Naive thymus-derived CD4-positive, alpha-beta T cell (primary cell): Measurements from ENCODE around the gene LTC4S. TPM values are rescaled to one million over a fixed set of nuclear protein-coding genes. Genes with fewer than 3 reads are reported as not detected.

ENCODE experiments used
- ATAC-seq: fragments of 150-1000 bp; cut with Tn5 transposase; 2 replicates; pipeline ENCODE4 v1.10.0; 2021; ENCODE audit warnings: mild to moderate bottlenecking, moderate library complexity
- CTCF ChIA-PET: fragments of 350-600 bp; sonication (Branson Sonifier 250); formaldehyde crosslinking; loops from one replicate; lab custom pipeline; 2021; ENCODE audit warnings: antibody characterized with exemption; lab: Charles Lee
- POLR2A ChIA-PET: fragments of 350-600 bp; sonication (Branson Sonifier 250); formaldehyde crosslinking; loops from one replicate; lab custom pipeline; 2021; ENCODE audit warnings: antibody characterized with exemption, inconsistent platforms; lab: Charles Lee
- DNase-seq, 9 donors: peaks; one replicate each; pipeline versions ENCODE4 v3.0.0 to v3.0.0-alpha.2; 2020 to 2022; ENCODE audit warnings: mixed read lengths in 1 of 9
- H3K27ac ChIP-seq: one replicate; pipeline ENCODE4 v1.7.0; 2013; ENCODE audit warnings: mild to moderate bottlenecking, low read depth, low read length, moderate library complexity
- H3K27me3 ChIP-seq, 2 donors: one replicate each; pipeline ENCODE4 v1.7.0; 2013; ENCODE audit warnings: low read length in 2 of 2, mild to moderate bottlenecking in 2 of 2, moderate library complexity in 2 of 2; ENCODE audit not compliant: control insufficient read depth in 2 of 2, insufficient read depth in 2 of 2
- H3K36me3 ChIP-seq, 3 experiments: 1 replicate in 2 of 3; 2 replicates in 1 of 3; pipeline ENCODE4 v1.7.0; 2013; ENCODE audit warnings: low read length in 3 of 3, mild to moderate bottlenecking in 3 of 3, moderate library complexity in 1 of 3; ENCODE audit not compliant: insufficient read depth in 3 of 3, control insufficient read depth in 2 of 3
- H3K4me1 ChIP-seq, 2 donors: one replicate each; pipeline ENCODE4 v1.7.0; 2013; ENCODE audit warnings: low read length in 2 of 2, mild to moderate bottlenecking in 2 of 2, moderate library complexity in 1 of 2; ENCODE audit not compliant: control insufficient read depth in 2 of 2, insufficient read depth in 2 of 2
- H3K4me3 ChIP-seq: 2 replicates; pipeline ENCODE4 v1.7.0; 2013; ENCODE audit warnings: mild to moderate bottlenecking, low read length
- H3K9me3 ChIP-seq, 3 experiments: 1 replicate in 2 of 3; 2 replicates in 1 of 3; pipeline ENCODE4 v1.7.0; 2013; ENCODE audit warnings: low read length in 3 of 3; ENCODE audit not compliant: control insufficient read depth in 2 of 3
- H3K27ac Mint-ChIP-seq, 9 donors: one replicate each; pipeline ENCODE4 v1.8.0; 2020 to 2022; ENCODE audit warnings: mixed read lengths in 9 of 9, mild to moderate bottlenecking in 8 of 9, moderate library complexity in 5 of 9, inconsistent platforms in 2 of 9
- H3K27me3 Mint-ChIP-seq, 5 donors: one replicate each; pipeline ENCODE4 v1.8.0; 2021 to 2022; ENCODE audit warnings: mixed read lengths in 5 of 5, mild to moderate bottlenecking in 1 of 5
- H3K36me3 Mint-ChIP-seq, 5 donors: one replicate each; pipeline ENCODE4 v1.8.0; 2020 to 2022; ENCODE audit warnings: mixed read lengths in 5 of 5, mild to moderate bottlenecking in 3 of 5, inconsistent platforms in 1 of 5
- H3K4me1 Mint-ChIP-seq, 7 donors: one replicate each; pipeline ENCODE4 v1.8.0; 2020 to 2022; ENCODE audit warnings: mixed read lengths in 7 of 7, mild to moderate bottlenecking in 3 of 7, inconsistent platforms in 1 of 7
- H3K4me3 Mint-ChIP-seq, 10 donors: one replicate each; pipeline ENCODE4 v1.8.0; 2020 to 2022; ENCODE audit warnings: mild to moderate bottlenecking in 10 of 10, mixed read lengths in 10 of 10, moderate library complexity in 6 of 10, inconsistent platforms in 2 of 10
- H3K9me3 Mint-ChIP-seq, 11 donors: one replicate each; pipeline ENCODE4 v1.8.0; 2020 to 2022; ENCODE audit warnings: mixed read lengths in 11 of 11, mild to moderate bottlenecking in 4 of 11, inconsistent platforms in 1 of 11, moderate library complexity in 1 of 11
- intact Hi-C, 2 donors: fragments of 100-400 bp; cut with micrococcal nuclease; formaldehyde crosslinking; loops; one replicate each; pipeline ENCODE4 v1.15.1; 2023
- polyA plus RNA-seq, 2 donors: library from polyadenylated mRNA; unstranded; fragments of 300-500 nt; fragmentation: Illumina TruSeq; gene quantifications; one replicate each; pipeline ENCODE4 v1.2.3, GENCODE V29; 2021
- total RNA-seq, 6 experiments: library from RNA in 5 of 6; stranded (reverse) in 5 of 6; gene quantifications; 1 replicate in 5 of 6; 2 replicates in 1 of 6; pipeline ENCODE4 v1.2.3 and lab custom pipeline; 2021 to 2026

LTC4S gene
- total and polyA plus RNA-seq, 7 experiments from 2014 or later, result 0.97 to 8.1 (median 4.9) TPM

- POLR2A ChIA-PET, result interaction anchor here (1.2 to 7.9 kb wide), 3 partner anchors 15 to 181 kb away, joined by 4 to 136 read pairs (median 7); partner anchors contain the start of genes HNRNPH1 and SQSTM1
- H3K27ac Mint-ChIP-seq, result peak overlapping the region in 8 of 9 donors; percentile 79 to 91 (median 88)
- Histone ChIP-seq H3K27me3 (no peaks in the 10 kb centered on the region), H3K27ac (peak overlapping the region; percentile 73), H3K4me1 (peaks cover 19 to 26% of the 10 kb centered on the region in 2 donors), H3K9me3 (no peaks in the 10 kb centered on the region), H3K36me3 (peaks cover 0 to 8% (median 0%) of the 10 kb centered on the region in 3 experiments), H3K4me3 (peak overlapping the region; percentile 35)
- H3K36me3 Mint-ChIP-seq, result peaks cover 0 to 3% (median 0%) of the 10 kb centered on the region in 5 donors
- peaks cover 27 to 41% (median 34%) of the 10 kb centered on the region in 7 donors for H3K4me1 Mint-ChIP-seq
- DNase-seq (no peak), ATAC-seq (no peak)
- intact Hi-C loops, result loop anchor here (5.0 kb wide), 1 partner anchor 268 kb away; the partner anchor contains the start of gene RNF130 (in 2 of the 2)
- no peaks in the 10 kb centered on the region for H3K27me3 Mint-ChIP-seq
- H3K9me3 Mint-ChIP-seq, result no peaks in the 10 kb centered on the region
- CTCF ChIA-PET, result no interaction called here
- peak overlapping the region; percentile 76 to 93 (median 87) for H3K4me3 Mint-ChIP-seq
Observed at GRCh38 chr5:179804555-179804947, 10.8 kb downstream of the LTC4S start.

DNA sequence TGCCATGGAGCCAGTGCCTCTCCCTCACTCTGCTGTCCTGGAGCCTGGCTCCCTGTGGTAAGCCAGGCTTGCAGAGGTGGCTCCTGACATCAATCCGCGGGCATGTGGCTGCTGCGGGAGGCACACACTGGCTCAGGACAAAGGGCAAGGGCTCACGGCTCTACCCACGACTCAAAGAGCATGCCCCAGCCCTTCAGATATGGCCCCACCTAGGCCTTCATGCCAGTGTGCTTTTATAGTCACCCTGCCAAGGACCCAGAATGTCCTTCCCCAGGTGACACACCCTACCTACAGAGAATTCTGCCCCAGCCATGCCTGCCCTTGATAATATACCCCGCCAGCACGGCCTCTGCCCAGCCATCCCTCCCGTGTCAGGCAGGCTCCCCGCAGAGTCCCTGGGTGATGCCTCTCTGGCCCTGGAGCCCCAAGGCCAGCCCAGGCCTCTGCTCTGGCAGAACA is 11.3 kb downstream of the LTC4S start:
- Mint-ChIP-seq H3K4me1 (peaks cover 25 to 41% (median 34%) of the 10 kb centered on the region in 7 donors), H3K9me3 (no peaks in the 10 kb centered on the region), H3K36me3 (peaks cover 0 to 3% (median 0%) of the 10 kb centered on the region in 5 donors), H3K4me3 (peak overlapping the region; percentile 76 to 93 (median 87)), H3K27ac (peak overlapping the region; percentile 79 to 93 (median 88)), H3K27me3 (no peaks in the 10 kb centered on the region)
- no peak for ATAC-seq
- peaks cover 19 to 26% of the 10 kb centered on the region in 2 donors for H3K4me1 ChIP-seq
- POLR2A ChIA-PET, result interaction anchor here (1.2 to 7.9 kb wide), 5 partner anchors 8 to 254 kb away, joined by 3 to 136 read pairs (median 6); partner anchors contain the start of genes HNRNPH1, LTC4S, RUFY1 and SQSTM1
- intact Hi-C loops, result loop anchor here in 1 of 2 donors (1.0 kb wide), 1 partner anchor 9 kb away; no protein-coding TSS in a partner anchor
- H3K9me3 ChIP-seq, result no peaks in the 10 kb centered on the region
- no peaks in the 10 kb centered on the region for H3K27me3 ChIP-seq
- DNase-seq, result no peak
- peak overlapping the region; percentile 35 for H3K4me3 ChIP-seq
- peaks cover 0 to 2% (median 0%) of the 10 kb centered on the region in 3 experiments for H3K36me3 ChIP-seq
- H3K27ac ChIP-seq, result peak overlapping the region; percentile 73
- CTCF ChIA-PET, result no interaction called here

GRCh38 chr5:179805529-179806249 is 11.9 kb downstream of the LTC4S start:
- no peaks in the 10 kb centered on the region for H3K9me3 ChIP-seq
- H3K4me1 Mint-ChIP-seq, result peaks cover 25 to 41% (median 34%) of the 10 kb centered on the region in 7 donors
- H3K27ac ChIP-seq, result peak overlapping the region; percentile 73
- H3K4me1 ChIP-seq, result peaks cover 19 to 26% of the 10 kb centered on the region in 2 donors
- H3K4me3 Mint-ChIP-seq, result peak overlapping the region; percentile 76 to 93 (median 87)
- H3K27me3 Mint-ChIP-seq, result no peaks in the 10 kb centered on the region
- POLR2A ChIA-PET, result interaction anchor here (1.2 to 7.9 kb wide), 6 partner anchors 9 to 255 kb away, joined by 3 to 136 read pairs (median 5); partner anchors contain the start of genes HNRNPH1, LTC4S, RUFY1 and SQSTM1
- no peaks in the 10 kb centered on the region for H3K27me3 ChIP-seq
- peak overlapping the region; percentile 79 to 93 (median 88) for H3K27ac Mint-ChIP-seq
- H3K36me3 ChIP-seq, result peaks cover 0 to 2% (median 0%) of the 10 kb centered on the region in 3 experiments
- no peaks in the 10 kb centered on the region for H3K9me3 Mint-ChIP-seq
- DNase-seq (peak in 1 of 9 donors; percentile 53), ATAC-seq (peak; percentile 21)
- intact Hi-C loops, result loop anchor here (1.0 to 2.0 kb wide), 6 partner anchors 9 to 1179 kb away; partner anchors contain the start of genes CLK4 (in 1 of the 2), MRNIP (in 1 of the 2), SQSTM1 (in 1 of the 2) and TBC1D9B (in 1 of the 2)
- peak overlapping the region; percentile 41 for H3K4me3 ChIP-seq
- H3K36me3 Mint-ChIP-seq, result peaks cover 0 to 5% (median 0%) of the 10 kb centered on the region in 5 donors
- CTCF ChIA-PET, result no interaction called here

DNA sequence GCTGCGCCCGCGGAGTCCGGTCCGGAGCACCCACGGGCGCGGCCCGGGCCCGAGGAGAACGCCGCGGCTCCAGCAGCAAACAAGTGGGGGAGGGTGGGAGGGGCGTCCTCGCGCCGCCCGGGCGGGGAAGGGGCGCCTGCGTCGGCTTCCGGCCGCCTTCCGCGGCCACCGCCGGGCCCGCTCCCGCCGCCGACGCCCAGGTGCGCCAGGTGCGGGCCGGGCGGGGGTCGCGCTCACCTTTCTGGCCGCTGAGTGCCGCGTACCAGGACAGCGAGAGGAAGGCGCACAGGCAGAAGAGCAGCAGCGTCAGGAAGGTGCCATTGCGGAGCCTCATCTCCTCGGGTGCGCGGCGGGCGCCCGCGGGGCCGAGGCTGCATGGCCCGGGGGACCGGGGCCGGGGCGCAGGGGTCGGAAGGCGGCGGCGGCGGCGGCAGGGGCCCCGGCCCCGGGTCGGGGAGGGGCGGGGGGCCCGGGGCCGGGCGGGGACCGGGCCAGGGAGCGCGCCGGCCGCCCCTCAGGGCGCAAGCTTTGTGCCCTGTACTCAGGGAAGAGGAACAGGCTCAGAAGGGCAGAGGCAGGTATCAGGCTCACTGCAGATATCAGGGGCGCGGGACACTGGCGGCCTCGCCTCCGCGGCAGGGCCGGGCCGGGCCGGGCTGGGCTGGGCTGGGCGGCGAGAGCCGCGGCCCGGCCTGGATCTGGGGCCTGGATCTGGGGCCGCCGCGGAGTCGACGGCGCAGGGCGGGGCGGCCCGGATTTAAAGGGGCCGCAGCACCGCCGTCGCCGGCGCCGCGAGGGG is 12.7 kb downstream of the LTC4S start, which contains the start of gene MGAT4B:
MGAT4B (minus strand) TSS at position 617 of the 799 bp plus-strand sequence; CDS start at position 334, 283 bp downstream.
- peak in 8 of 9 donors; percentile 28 to 81 (median 57) for DNase-seq
- Histone ChIP-seq H3K4me1 (peaks cover 19 to 26% of the 10 kb centered on the region in 2 donors), H3K4me3 (peak within 1 kb of the TSS; percentile 41), H3K27me3 (no peaks in the 10 kb centered on the region), H3K9me3 (no peaks in the 10 kb centered on the region), H3K36me3 (peaks cover 0 to 2% (median 0%) of the 10 kb centered on the region in 3 experiments), H3K27ac (peak within 1 kb of the TSS; percentile 73)
- no peaks in the 10 kb centered on the region for H3K27me3 Mint-ChIP-seq
- intact Hi-C loops, result loop anchor here (1.0 to 2.0 kb wide), 7 partner anchors 10 to 1180 kb away; partner anchors contain the start of genes CLK4 (in 1 of the 2), MRNIP (in 1 of the 2), SQSTM1 (in 1 of the 2) and TBC1D9B (in 1 of the 2)
- ChIA-PET POLR2A (interaction anchor here (0.5 to 7.9 kb wide), 10 partner anchors 9 to 1402 kb away, joined by 3 to 136 read pairs (median 4); partner anchors contain the start of genes HNRNPH1, LTC4S, RUFY1 and SQSTM1), CTCF (no interaction called here)
- H3K4me3 Mint-ChIP-seq, result peak within 1 kb of the TSS; percentile 46 to 87 (median 80)
- peaks cover 25 to 41% (median 34%) of the 10 kb centered on the region in 7 donors for H3K4me1 Mint-ChIP-seq
- H3K36me3 Mint-ChIP-seq, result peaks cover 0 to 5% (median 0%) of the 10 kb centered on the region in 5 donors
- ATAC-seq, result peak; percentile 84
- peak within 1 kb of the TSS in 5 of 9 donors; percentile 22 to 85 (median 70) for H3K27ac Mint-ChIP-seq
- H3K9me3 Mint-ChIP-seq, result no peaks in the 10 kb centered on the region

DNA sequence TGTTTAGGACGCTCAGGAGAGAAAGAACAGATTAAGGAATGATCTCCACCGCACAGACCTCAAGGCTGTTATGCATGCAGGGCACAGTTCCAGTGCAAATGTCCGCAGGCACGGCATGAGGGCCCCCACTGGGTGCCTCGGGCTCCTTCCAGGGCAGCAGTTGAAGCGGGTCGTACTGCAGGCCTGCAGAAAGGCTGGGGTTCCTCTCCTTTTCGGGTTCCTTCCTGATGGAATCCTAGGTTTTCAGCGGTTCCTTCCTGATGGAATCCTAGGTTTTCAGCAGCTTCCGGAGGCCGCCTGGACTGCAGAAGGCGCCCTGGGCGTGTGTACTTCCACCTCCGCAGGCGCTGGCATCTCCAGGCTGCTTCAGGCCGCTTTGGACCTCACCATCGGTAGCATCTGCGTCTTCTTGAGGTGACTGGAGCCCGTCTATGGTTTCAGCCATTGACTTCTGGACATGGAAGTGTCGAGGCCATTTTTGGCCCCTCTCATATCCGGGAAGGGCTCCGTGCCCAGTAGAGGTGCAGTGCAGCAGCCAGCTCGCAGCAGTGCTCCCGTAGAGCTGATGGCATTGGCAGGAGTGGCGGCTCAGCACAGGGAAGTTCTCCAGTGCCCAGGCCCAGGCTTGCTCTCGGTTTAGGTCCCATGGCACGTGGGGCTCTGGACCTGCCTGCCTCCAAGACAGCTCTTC is 18.5 kb downstream of the LTC4S start:
- Histone ChIP-seq H3K4me3 (no peak overlapping the region), H3K27me3 (no peaks in the 10 kb centered on the region), H3K4me1 (no peaks in the 10 kb centered on the region), H3K36me3 (peaks cover 0 to 22% (median 0%) of the 10 kb centered on the region in 3 experiments), H3K27ac (no peak overlapping the region), H3K9me3 (no peaks in the 10 kb centered on the region)
- Mint-ChIP-seq H3K27me3 (peaks cover 0 to 3% (median 0%) of the 10 kb centered on the region in 5 donors), H3K36me3 (peaks cover 0 to 21% (median 4%) of the 10 kb centered on the region in 5 donors), H3K27ac (no peak overlapping the region), H3K4me3 (no peak overlapping the region), H3K4me1 (peaks cover 0 to 9% (median 6%) of the 10 kb centered on the region in 7 donors), H3K9me3 (no peaks in the 10 kb centered on the region)
- DNase-seq (no peak), ATAC-seq (no peak)
- intact Hi-C loops, result loop anchor here in 1 of 2 donors (10.0 kb wide), 1 partner anchor 1607 kb away; the partner anchor contains the start of gene HNRNPAB
- POLR2A ChIA-PET, result interaction anchor here (0.8 to 1.5 kb wide), 2 partner anchors 8 to 9 kb away, joined by 3 to 8 read pairs; partner anchors contain the start of gene SQSTM1
- CTCF ChIA-PET, result no interaction called here
